Stimulated activated CD8-positive, alpha-beta memory T cell treated with anti-CD3 and anti-CD28 coated beads, Interleukin-2, amount 100 ng/mL, for 1 hour (primary cell): Measurements from ENCODE around the gene COP1.

ENCODE experiments used
- DNase-seq, 2 donors: peaks; one replicate each; pipeline ENCODE4 v3.0.0-alpha.2; 2020; ENCODE audit warnings: low read depth in 2 of 2

The COP1 gene

DNA sequence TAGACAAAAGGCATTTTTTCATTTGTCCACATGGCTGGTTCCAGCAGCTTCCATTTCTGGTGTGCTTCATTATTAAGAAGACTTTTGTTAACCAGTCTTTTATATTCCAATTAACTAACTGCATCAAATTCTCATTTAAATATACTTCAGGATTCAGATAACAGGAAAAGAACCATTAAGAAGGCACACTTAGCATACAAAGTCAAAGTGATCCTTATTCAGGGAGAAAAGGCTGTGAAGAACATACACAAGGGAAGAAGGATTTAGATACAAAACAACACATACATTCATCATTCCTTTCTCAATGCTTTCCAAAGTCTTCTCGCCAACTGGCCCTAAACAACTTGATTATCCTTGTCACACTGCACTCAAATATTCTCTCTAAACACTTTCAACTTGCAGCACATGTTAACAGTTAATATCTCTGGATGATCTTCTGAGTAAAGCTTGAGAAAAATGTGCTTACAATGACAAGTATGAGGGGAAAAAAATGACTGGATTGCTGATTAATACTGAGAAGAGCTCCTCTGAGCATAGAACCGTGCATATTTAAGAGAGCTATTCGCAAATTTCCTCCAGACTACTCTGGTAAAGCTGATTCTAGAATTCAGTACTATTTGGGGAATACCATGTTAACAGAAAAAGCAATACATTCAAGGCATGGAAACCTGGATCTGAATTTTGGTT lies 238.5 kb downstream of the COP1 start:
- DNase-seq: no peak

DNA sequence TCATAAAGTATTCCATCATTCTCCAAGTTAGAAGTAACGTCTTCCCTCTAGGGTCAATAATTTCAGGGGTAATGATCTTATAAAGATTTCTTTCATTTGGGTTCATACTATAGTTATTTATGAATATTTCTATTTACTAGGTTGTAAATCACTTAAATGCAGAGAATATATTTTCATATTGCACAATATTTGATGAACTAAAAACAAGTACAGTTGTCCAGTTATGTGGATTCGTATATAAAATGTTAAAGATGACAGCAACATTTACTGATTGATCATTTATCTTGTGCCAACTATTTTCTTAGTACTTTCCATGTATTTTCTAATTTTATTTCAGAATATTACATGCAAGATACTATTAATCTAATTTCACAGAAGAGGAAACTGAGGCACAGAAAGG lies 243.3 kb downstream of the COP1 start:
- no peak for DNase-seq

DNA sequence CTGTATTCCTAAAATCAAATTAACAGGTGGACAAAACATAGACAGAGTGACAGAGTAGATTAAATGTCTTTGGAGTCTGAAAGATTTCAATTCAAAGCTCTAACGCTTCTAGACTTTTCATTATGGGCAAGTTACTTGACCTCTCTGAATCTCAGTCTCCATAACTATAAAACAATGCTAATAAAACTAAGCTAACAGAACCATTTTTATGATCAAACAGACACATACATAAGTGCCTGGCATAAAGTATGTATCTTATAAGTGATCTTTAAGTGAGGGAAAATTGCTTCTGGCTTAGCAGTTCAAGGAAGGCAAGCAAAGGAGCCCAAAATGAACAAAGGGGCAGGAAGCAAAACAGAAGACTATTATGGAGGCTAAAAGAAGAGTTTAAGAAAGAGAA lies 246.9 kb downstream of the COP1 start:
- DNase-seq: no peak

DNA sequence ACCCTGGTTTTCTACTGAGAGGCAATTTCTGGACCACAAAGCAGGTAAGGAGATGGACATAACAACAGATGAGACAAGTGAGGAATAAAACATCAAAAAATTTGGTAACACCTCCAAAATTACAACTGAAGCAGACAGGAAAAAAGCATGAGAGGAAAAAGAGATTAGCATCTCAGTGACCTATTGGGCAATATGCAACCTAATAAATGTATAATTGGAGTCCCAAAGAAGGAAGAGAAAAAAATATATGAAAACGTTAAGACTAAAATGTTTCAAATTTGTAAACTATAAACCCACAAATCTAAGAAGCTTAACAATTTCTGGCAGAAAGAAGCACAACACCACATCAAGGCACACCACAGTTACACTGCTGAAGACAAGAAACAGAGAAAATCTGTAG lies 255.5 kb downstream of the COP1 start:
- no peak for DNase-seq

DNA sequence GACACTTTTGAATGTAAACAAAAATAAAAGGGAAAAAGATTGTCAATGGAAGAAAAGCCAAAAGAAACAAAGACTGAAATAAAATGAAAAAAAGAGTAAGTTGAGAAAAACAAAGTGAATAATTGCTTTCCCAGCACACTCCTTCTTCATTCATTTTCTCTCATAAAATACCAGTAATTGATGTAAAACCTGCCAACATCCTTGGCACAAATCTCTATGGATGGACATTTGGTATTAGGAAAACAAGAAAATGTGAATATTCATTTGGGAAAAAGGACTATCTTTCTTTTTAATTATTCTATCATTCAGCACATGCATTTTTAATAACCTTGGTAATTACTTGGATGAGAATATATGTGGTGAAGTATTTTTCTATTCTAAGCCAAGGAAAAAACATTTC lies 259.3 kb downstream of the COP1 start:
- no peak for DNase-seq

DNA sequence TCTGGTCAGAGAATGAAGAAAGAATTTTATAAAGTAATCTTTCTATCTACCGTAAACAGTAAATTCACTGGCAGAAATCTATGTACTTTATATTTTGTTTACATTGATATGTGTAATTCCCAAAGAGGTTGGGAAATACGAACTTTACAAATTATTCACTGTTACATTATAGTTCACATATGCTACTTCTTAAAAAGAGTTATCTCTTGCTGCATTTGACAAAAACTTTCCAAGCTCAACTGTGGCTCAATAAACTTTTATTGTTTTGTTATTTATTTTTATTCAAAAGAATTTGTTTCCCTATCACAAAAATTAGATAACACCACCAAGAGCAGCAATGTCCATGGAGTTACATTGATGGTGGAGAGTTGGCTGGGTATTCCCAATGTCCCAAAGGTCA lies 262.5 kb downstream of the COP1 start:
- DNase-seq: no peak

DNA sequence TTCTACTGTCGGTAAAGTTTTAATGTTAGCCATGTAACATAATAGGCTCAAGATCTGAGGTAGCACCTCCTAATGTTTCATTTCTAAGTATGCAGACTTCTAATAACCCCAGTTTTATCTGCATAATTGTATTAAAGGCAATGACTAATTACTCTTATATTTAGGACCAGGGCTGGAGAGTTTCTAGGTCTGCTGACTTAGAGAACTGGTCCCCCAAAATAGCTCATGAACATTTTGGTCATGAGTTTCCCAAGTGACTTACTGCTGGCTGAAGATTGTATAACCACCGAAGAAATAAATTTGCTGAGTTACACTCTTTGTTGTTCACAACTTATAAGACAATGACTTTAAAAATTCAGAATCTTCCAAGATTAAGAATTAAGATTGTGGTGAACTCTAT lies 265.9 kb downstream of the COP1 start:
- no peak for DNase-seq

DNA sequence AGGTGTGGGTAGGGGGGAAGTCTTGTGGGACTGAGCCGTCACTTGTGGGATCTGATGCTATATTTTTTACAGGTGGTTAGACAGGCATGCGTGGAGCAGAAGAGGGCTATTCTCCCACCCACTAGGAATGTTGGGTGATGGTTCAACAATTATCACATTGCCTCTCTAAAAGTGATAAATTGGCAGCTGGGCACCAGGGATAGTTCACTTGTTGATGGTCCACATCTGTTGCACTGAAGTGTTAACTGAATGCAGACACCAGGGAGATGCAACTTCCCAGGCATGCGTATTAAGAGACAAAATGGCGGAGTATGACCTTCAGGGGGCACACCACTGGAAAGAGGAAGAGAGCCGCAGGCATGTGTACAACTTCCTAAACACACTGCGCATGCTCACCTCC lies 270.4 kb downstream of the COP1 start:
- DNase-seq: no peak

DNA sequence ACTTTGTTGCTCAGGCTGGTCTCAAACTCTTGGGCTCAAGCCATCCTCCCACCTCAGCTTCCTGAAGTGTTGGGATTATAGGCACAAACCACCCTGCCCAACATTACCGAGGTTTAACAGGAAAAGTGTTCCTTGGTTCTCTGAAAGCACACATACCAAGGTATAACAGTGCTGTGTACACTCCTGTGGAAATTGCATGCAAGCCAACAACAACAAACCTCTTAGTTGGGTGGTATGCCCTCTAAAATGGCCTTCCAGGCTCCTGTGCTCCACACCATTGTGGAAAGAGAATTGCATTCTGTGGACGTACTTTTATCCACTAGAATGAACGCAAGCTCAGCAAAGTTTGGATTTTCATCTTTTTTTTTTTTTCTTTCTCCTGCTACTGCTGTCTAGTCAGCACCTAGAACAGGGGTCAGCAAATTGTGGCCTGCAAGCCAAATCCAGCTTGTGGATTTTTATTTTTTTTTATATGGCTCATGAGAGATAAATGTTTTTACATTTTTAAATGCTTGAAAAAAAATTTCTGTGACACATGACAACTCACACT lies 271.4 kb downstream of the COP1 start:
- DNase-seq: no peak

DNA sequence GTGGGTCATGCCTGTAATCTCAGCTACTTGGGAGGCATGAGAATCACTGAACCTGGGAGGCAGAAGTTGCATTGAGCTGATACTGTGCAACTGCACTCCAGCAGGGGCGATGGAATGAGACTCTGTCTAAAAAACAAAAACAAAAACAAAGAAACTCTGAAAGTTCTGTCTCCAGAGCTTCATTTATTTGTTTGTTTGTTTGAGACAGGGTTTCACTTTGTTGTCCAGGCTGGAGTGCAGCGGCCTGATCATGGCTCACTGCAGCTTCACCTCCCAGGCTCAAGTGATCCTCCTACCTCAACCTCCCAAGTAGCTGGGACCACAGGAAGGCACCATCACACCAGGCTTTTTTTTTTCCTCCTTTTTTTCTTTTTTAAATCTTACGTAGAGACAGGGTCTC lies 271.9 kb downstream of the COP1 start:
- DNase-seq: no peak

DNA sequence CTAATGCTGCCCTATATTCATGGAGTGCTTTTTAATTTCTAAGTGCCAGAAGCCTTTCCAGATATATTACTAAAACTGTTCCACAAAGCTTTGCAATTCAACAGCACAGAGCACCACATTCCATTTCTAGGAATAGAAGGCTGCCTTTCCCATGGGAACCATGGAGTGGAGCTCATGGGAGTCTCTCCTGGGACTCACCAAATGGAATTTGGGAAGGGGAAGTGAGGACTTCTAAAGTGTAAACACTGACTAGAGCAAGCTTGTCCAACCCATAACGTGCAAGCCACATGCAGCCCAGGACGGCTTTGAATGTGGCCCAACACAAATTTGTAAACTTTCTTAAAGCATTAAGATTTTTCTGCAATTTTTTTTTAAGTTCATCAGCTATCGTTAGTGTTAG lies 273.3 kb downstream of the COP1 start:
- DNase-seq: no peak

DNA sequence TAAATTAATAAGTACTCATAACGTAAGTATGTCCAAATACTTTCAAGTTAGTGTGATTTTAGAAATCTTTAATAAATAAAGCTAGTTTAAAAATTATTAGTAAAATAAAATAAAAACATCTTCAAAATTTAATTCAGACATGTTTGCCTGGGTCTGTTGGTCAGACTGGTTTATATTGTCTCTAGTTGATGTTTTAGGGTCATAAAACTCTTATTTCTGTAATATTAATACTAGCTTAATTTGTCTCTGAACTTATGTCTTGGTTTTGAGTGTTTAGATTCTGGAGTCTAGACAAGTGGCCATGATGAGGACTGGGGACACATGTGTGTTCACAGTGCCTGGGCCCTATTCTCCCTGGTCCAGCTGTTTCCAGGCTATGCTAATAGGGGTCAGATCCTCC lies 279.1 kb downstream of the COP1 start:
- DNase-seq: no peak

DNA sequence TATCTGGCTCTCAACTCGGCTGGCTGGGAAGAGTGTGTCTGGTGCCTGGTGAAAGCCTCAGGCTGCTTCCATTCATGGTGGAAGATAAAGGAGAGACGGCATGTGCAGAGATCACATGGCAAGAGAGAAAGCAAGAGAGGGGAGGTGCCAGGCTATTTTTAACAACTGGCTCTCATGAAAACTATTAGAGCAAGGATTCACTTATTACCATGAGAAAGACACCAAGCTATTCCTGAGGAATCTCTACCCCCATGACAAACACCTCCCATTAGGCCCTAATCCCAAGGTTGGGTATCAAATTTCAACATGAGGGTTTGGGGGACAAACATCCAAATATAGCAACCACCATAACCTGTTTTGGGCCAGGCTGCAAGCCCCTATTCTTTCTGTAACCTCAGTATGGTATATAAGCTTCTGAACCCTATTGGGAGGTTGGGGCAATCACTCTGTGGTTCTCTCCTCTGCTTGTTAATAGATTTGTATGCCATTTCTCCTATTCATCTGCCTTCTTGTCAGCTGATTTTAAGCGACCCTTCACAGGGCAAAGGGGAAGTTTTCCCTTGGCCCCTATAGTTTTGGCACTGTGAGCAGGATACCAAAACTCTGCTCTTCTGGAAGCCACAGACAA lies 284.7 kb downstream of the COP1 start:
- no peak for DNase-seq

DNA sequence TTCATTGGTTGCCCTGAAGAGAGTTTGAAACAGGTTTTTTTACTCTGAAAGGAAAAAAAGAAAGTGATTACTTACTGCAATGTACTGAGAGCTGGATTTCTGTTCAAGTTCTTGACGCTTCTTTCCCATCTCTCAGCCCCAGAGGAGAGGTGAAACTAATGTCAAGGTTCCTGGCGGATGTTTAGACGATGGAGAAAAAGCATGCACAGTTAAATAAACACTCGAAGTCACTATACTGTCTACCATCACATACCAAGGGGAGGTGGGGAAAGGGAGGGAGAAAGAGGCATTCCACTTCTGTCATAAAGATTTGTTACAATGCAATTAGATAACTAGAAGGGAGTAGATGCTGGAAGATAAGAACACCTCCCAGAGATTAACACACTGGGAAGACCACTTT lies 286.7 kb downstream of the COP1 start:
- DNase-seq: no peak

DNA sequence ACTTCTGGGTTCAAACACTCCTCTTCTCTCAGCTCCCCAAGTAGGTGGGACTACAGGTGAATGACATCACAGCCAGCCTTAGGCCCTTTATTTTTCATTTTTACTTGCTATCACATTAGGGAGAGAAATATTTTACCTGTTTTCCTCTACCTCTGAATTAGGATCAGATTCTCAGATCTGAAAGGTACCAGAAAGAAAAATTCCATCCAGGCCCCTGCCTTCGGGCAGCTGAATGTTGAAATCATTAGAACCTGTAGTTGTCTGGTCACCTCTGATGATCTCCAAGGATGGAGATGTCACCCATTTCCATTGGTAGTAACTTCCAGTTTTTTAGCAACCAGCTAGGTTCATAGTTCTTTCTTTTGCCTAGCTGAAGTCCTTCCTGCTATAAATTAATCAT lies 288.1 kb downstream of the COP1 start:
- no peak for DNase-seq

DNA sequence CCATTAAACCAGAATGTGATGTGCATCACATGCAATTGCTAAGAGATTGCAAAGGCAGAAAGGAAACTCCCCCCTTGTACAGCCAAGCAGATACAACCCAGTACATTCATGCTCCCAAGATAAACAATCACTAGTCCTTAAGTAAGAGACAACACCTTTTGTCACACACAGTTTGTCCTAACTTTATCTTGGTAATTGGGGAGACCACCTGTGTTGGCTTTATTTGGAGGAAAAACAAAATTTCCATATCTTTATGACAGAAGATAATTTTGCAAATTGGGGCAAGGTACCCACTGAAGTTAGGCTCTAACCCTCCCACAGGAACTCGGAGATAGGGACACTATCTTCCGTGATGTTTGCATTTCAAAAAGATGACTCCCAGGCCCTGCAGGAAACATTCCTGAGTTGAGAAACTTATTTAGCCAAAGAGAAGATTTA lies 288.7 kb downstream of the COP1 start:
- DNase-seq: no peak

DNA sequence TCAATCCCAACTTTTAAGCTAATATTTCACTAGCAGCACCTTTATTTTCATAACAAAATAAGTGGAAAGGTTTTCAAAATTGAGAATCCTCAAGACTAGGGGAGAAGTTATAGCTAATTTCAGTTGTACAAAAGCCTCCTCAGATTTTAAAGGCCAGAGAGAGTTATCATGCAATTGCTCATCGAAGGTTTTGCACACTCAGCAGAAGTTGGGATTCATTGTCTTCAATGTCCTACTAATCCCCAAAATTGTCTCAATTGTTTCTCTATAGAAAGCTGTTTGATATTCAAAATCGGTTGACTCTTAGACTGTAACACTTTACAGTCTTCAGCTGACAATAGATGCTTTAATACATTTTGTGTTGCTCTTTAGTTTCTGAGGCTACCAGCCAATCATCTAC lies 293.0 kb downstream of the COP1 start:
- no peak for DNase-seq

DNA sequence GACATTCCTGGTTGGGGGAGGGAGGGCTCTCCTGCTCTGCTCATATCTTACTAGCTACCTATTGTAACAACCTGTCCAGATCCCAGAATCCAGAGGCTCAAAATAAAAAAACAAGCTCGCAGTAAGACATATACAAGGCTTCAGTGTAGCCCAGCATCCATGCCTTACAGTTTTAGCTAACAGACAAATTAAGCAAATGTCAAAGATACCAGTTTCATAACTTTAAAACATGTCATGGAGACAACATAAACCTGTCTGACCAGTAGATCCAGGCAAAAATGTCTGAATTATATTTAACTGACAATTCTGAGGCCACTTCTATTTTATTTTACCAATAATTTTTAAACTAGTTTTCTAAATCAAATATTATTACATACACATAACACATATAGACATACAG lies 295.9 kb downstream of the COP1 start:
- DNase-seq: no peak

DNA sequence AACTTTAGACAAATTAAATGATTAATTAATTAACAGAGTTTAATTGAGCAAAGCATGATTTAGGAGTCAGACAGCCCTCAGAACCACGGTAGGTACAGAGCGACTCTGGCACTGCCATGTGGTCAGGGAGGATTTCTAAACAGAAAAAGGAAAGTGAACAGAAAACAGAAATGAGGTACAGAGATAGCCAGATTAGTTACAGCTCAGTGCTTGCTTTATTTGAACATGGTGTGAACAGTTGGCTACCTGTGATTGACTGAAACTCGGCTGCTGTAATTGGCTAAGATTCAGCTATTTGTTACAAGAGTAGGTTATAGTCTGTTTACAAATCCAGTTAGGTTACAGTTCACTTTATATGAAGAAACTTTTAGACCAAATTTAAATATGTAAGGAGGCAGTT lies 300.7 kb downstream of the COP1 start:
- no peak for DNase-seq

DNA sequence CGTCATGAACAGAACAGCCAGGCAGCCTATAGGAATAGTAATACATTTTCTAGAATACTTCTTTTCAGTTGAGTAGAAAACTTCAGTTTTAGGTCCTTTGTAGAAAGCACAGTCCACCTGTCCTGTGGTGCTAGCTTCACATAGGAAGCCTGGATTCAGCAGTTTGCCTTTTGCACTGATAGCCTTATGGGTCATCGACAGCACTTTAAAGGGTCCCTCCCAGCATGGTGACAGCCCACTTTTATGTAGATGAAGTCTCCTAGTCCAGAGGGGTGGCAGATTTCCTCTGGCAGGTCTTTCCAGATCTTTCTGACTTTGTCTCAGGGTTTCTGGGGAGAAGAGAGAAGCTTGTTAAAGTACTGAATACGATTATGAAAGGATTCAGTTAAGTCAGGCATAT lies 302.3 kb downstream of the COP1 start:
- DNase-seq: no peak

DNA sequence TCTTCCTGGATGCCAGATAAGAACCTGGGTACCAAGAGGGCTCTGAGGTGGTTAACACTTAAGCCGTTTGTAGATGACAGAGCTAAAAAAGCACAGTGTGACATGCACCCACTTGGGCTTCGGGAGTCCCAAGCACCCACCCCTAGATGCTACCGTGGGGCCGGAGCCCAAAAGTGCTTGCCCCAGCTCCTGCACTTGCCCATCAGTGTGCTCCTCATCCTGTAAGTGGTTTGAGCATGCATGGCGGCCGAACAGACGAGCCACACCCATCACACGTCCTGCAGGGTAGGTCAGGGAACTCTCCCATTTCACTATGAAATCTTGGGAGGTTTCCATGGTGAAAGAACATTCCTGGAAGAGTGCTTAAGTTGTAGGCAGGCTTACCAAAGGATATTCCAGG lies 304.8 kb downstream of the COP1 start:
- DNase-seq: no peak

DNA sequence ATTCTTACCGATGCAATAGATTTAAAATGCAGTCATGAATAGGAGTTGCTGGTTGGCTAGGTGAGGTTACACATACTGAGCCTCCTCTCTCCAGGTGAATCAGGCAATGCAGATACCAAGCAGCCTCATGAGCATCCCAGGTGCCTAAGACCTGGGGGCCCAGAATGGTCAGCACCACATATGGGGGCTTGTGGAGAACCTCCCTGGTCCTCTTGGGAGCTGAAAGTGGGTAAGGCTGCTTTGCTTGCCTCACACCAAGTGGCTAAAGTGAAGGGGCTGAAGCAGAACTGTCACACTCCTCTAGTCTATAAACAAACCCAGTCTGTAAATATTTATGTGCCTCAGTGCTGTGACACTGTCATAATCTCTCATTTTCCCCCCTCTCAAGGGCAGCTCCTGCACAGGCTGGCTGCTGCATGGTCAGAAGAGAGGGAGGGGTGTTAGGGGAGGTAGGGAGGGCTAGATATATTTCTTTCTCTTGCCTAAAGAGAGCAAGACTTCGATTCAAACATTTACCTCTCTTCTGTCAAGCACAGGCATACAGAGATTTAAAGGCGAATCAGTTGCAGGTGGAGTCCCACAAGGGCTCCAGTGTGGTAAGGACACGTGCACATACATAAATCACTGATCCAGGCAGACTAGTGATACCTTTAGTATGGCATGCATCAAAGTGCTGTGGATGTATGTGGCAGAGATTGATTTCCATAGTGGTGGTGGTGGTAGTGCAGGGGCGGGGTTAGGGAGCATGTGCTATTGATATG lies 305.8 kb downstream of the COP1 start:
- DNase-seq: no peak

DNA sequence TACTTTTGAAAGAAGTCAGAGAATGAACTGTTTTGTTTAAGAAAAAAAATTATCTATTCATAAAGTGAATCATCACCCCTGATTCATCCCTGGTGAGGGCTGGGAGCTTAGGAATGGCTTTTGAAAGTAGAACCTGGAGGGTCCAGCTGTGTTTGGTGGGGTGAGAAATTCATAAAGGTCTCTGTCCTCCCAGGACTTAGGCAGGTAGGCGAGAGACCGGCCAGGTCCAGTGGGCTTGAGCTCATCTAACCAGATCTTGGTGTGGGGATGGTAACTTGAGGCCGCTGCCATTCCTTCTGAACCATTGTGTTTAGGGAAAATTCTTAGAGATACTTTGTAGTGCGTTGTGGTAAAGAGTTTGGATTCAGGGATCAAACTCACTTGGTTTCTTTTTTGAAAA lies 306.9 kb downstream of the COP1 start:
- no peak for DNase-seq
